H4 (cell line): Measurements from ENCODE around the gene FAS. TPM values are rescaled to one million over a fixed set of nuclear protein-coding genes. Genes with fewer than 3 reads are reported as not detected.
"Not testable (repeated sequence)": the region's sequence is repeated elsewhere in the genome, so short reads cannot be mapped to it uniquely, and the experiment has no call there.

ENCODE experiments used
- DNase-seq: peaks from one replicate; pipeline ENCODE4 v3.0.0-alpha.2; 2015; ENCODE audit warnings: low spot score
- total RNA-seq: library from RNA; depleted of rRNA; stranded (reverse); fragments of >200 nt; shearing (Covaris generic); gene quantifications from 2 replicates; pipeline ENCODE4 v1.2.3, GENCODE V29; 2014

FAS gene
- total RNA-seq, 1 experiment from 2014 or later, result 30.3 TPM

GRCh38 chr10:88992921-88993524 lies 2.4 kb downstream of the FAS start:
- no peak for DNase-seq

GRCh38 chr10:88994019-88994418 lies 3.4 kb downstream of the FAS start:
- no peak for DNase-seq

GRCh38 chr10:88995156-88995876 lies 4.7 kb downstream of the FAS start:
- DNase-seq, result no peak

GRCh38 chr10:88996927-88997326 lies 6.3 kb downstream of the FAS start:
- no peak for DNase-seq

GRCh38 chr10:88999625-89000024 lies 9.0 kb downstream of the FAS start:
- DNase-seq, result no peak

DNA sequence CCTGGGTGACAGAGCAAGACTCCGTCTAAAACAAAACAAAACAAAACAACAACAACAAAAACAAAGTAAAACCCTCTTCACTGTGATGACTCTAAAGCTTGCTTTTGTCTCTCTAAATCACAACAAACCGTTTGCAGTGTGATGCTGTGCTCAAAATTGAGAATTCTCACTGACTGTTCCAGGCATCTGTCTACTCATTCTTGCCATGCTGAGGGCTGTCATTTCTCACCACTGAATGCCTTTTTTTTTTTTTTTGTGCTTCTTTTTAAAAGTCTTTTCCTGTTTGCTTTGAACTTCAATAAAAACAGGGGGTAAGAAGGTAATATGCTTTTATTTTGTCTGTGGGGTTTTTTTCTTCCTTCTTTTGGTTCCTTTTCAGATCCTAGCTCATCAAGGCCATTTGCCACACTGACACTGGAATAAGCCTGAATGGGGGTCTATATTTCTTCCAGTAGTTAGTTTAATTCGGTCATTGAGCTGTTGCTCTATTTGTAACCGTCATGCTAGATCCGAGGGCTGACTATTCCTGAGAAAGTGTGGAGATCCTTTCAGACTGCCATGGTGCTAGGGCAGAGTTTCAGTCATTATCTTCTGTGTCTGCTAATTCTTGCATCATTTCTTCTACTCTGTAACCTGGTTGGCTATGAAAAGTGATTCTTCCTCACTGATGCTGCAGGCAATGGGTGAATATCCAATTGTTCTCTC lies 10.6 kb downstream of the FAS start:
- DNase-seq, result no peak

- DNase-seq, result no peak
Observed at GRCh38 chr10:89001729-89002072, 11.1 kb downstream of the FAS start.

DNA sequence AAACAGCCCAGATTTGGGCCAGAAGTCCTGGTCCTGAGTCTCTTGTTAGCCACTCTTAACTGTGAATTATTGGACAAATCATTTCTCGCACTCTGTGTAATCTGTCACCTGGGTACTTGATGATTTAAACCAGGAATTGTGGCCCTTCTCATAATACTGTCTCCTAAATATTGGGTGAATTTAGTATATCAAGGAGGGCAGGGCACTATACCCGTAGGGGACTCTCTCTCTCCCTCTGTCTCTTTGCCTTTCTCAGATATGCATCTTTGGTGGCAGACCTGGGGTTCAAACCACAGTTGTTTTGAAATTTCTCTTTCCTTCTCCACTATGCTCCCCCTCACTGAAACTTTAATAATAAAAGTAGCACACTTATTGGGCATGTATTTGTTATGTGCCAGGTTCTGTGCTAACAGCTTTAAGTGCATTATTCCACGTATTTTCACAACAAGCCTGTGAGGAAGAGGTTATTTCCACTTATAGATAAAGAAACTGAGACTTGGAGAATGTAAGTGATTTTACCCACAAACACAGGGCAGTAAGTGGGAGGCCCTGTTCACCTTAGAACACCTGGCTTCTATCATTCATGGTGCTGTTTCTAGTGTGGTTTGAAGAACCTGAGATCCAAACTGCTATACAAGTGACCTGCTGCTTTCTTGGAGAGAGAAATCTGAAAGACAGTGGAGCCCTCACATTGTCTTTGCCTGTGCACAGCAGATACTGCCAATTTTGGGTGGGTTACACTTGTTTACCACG lies 11.8 kb downstream of the FAS start:
- no peak for DNase-seq

GRCh38 chr10:89003344-89003743 lies 12.7 kb downstream of the FAS start:
- no peak for DNase-seq

DNA sequence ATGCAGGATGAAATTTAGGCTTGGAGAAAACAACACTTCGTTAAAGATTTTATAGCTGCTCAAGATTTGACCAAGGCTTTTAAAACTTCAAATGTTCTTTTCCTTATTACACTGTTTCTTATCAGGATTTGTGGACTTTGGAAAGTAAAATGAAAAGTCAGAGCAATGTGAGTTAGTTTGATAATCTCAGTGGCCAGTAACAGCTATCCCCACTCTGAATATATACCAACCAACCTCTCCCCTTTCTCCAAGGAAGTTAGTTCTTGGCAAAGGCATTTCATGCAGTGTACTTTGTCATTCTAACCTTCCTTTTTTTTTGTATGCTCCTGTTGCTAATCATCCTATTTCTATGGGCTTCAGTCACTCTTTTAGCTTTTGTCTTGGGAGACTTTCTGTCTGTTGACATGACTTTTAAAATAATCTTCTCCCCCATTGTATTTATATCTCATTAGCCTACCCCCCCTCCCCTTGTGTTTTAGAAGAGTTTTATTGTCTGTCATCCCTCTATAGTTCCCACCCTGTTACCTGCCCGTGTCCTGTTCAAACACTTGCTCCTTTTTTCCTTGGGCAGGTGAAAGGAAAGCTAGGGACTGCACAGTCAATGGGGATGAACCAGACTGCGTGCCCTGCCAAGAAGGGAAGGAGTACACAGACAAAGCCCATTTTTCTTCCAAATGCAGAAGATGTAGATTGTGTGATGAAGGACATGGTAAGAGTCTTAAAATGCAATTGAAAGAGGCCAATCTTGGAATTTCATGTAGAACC lies 16.7 kb downstream of the FAS start:
- no peak for DNase-seq

DNA sequence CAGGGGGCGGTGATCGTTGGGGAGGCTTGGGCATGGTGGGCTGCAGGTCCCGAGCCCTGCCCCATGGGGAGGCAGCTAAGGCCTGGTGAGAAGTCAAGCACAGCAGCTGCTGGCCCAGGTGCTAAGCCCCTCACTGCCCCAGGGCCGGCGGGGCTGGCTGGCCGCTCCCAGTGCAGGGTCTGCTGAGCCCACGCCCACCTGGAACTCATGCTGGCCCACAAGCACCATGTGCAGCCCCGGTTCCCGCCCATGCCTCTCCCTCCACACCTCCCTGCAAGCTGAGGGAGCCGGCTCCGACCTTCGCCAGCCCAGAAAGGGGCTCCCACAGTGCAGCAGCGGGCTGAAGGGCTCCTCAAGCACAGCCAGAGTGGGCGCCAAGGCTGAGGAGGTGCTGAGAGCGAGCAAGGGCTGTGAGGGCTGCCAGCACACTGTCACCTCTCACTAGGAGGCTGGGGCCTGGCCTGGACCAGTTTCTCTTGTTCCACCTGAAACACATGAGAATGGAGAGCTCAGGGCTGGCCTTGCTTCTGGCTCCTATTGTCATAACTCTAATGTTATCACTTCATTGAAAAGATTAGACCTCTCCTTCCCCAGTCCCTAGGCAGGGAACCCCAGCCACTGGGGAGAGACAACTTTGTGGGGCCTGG lies 28.2 kb downstream of the FAS start:
- not testable (repeated sequence) for DNase-seq

DNA sequence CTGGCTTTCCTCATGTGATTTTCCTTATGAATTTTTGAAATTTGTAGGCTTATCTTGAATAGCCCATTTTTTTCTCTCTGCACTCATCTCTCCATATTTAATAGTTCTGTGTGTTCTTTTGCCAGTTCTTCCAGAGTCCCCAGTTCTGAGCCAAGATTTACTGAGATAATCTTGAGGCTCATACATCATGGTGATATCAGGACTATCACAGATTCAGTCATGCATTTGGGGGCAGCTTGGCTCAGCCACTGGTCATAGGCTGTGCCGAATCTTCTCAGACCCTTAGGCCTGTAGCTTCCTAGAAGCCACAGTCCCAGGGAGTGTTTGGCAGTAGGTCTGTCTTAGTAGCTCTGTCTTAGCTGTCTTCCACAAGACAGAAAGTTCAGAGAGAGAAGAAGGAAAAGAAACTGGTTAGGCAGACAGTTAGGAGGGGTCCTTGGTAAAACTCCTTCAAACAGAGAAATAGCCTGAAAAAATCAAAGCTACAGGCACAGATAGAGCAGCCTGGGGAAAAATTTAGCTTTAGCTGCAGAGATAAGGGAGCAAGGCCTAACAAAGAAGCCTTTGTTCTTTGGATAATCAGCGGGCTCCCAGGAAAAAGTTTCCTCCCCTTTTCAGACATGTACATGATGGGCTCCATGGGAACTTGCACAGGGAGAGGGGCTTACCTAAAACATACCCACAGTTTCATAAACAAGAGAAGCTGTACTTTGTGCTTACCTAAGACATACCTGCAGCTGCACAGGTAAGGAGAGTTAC lies 29.1 kb downstream of the FAS start:
- DNase-seq, result no peak

DNA sequence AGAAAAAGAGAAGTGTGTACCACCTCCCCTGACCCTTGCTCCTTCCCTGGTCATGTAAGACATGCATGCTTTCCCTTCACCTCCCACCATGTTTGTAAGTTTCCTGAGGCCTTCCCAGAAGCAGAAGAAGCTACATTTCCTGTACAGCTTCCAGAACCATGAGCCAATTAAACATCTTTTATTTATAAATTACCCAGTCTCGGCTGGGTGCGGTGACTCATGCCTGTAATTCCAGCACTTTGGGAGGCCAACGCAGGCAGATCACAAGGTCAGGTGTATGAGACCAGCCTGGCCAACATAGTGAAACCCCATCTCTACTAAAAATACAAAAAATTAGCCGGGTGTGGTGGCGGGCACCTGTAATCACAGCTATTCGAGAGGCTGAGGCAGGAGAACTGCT lies 30.9 kb downstream of the FAS start:
- peak; percentile 21 for DNase-seq

DNA sequence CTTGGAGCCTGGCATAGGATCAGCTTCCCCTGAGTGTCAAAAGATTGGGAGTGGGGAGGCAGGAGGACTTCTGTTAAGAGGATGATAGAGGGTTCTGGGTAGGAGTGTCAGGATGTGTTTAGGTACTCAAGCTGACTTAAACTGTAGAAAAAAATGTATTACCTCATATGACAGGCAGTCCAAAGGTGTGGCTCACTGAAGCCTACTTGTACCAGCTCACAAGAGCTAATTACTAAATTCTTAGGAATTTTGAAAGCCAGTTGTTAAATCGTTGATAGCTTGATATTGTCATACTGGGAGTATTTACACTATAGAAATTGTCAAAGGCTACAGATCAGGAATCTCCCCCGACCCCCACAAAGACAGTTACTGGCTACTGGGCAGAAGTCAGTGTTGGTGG lies 32.1 kb downstream of the FAS start:
- DNase-seq, result no peak

GRCh38 chr10:89025453-89025852 lies 34.9 kb downstream of the FAS start:
- DNase-seq, result no peak

DNA sequence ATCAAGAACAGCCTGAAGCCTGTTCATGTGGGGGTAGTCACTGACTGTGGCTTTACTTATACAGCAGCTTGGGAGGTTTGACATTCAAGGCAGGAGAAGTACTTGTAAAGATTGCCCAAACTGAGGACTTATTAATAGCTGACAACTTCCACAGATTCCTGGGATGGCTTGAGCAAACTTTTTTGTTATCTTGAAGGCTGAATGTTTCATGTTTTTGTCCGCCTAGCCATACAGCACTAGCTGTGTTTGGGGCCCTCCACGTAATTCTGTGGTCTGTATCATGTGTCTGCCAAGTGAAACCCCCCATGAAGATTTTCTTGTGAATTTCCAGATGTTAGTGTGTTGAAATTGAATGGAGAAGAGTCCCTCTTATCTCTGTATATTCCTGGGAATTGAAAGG lies 38.6 kb downstream of the FAS start:
- DNase-seq, result no peak

DNA sequence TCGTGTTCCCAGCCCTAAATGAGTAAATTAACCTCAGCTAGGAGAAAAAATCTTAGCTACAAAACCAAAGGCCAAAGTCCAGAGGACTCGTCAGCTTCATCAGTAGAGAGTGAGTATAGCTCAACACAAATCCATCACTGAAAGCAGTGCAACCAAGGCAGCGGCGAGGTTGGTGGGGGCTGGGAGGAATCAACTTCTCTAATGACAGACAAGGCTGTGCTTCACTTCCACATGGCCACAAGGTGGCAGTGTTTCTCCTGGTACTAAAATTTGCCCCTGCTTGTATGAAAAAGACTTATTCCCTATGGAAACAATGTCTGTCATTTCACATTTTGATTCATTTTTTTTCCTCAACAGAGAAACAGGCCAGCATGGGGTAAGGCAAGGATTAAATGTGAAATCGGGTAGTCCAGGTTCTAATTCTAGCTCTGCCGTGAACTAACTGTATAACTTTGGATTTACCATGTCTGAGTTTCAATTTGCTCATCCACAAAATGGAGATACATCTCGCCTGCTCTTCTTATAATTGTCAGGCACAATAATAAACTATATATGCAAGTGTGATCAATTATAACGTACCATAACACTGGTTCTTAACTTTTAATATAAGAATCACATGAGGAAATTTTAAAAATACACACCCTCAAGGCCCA lies 39.3 kb downstream of the FAS start:
- peak; percentile 73 for DNase-seq

DNA sequence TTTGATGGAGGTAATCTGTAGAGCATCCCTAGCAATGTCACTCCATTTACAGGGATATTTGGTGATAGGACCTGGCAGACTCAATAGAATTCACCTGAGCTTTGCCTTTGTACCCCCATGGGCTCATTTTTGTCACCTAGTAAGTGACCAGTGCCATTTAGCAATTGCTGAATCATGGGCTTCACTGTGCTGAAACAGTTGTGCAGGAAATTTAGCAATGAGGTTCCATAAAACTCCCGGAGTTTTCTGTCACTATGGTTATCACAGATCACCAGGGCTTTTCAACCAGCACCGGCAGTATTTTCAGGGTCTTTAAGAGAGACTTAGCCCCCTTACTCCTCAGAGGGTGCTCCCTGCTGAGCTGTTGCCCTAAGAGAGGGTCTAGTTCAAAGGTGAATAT lies 40.2 kb downstream of the FAS start:
- DNase-seq, result no peak

DNA sequence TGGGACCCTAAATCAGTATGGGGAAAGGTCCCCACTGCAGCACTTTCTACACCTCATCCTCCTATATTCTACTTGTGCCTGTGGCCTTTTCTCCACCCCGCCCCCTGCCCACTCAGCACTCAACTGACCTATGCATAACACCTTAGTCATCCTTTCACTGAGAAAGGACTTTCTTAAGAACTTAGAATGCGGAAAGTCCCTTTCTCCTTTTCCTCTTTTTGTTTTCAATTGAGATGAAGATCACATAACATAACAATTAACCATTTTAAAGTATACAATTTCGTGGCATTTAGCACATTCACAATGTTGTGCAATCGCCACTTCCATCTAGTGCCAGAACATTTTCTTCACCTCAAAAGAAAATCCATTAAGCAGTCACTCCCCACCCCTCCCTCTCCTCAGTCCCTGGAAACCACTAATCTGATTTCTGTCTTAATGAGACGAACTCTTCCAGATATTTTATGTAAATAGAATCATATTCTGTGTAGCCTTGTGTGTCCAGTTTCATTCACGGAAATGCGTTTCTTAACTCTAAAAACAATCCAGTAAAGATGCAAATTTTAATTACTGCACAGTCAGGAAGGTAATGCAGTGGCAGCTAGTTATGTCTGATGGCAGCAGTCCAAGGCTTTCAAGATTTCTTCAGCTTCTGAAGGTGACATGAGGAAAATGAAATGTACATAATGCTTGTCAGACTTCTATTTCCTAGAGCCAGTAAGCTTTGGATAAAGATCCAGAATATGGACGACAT lies 41.7 kb downstream of the FAS start:
- peak; percentile 72 for DNase-seq
